ENCODE measurements around the gene NPHP4. TPM values are rescaled to one million over a fixed set of nuclear protein-coding genes. Genes with fewer than 3 reads are reported as not detected.

NPHP4 gene
- polyA plus RNA-seq, 1 donor: 4.1 TPM

- no peak for DNase-seq (ENCODE audit: low read depth)
These were observed 100.5 kb downstream of the NPHP4 start for GRCh38 chr1:5891736-5892135.

DNA sequence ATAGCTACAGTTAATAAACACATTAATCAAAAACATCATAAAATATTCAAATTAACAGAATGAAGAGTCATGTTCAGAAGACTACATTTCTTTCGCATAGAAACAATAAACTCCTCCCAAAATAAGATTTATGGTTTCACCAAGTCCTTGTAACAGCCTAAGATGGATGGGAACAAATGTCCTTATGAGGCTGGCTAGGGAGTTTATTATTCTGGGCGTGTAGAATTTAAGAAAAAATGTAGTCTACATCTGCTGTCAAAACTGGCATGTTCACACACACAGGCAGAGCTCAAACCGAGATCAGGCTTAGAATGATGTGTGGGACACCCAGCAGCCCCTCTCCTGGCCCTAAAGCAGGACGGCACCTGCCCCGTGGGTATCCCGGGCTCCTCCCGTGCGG, 101.1 kb downstream of the NPHP4 start:
- no peak for DNase-seq (ENCODE audit: low read depth)

GRCh38 chr1:5890346-5891106, 101.7 kb downstream of the NPHP4 start:
- no peak for DNase-seq (ENCODE audit: low read depth)

- no peak for DNase-seq (ENCODE audit: low read depth)
These were observed 102.3 kb downstream of the NPHP4 start for GRCh38 chr1:5889901-5890300.

DNA sequence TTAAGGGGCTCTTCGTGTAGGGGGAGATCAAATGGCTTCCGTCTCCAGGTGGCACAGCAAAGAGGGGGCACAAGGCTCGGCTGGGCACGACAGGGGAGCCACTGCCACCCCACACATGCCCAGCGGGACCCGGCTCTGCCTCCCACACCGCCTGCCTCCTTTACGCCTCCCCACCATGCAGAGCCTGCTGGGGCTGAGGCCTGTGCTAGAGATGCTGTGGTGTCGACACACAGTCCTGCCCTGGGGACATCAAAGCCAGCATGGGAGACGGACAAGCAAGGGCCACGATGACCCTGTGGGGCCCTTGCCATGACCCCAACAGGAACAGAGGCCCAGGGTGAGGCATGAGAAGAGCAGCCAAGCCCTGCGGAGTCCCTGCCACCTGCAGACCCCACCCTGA, 102.8 kb downstream of the NPHP4 start:
- DNase-seq (ENCODE audit: low read depth): no peak

GRCh38 chr1:5888606-5889211, 103.5 kb downstream of the NPHP4 start:
- no peak for DNase-seq (ENCODE audit: low read depth)

- no peak for DNase-seq (ENCODE audit: low read depth)
These were observed 104.3 kb downstream of the NPHP4 start for GRCh38 chr1:5887971-5888361.

DNA sequence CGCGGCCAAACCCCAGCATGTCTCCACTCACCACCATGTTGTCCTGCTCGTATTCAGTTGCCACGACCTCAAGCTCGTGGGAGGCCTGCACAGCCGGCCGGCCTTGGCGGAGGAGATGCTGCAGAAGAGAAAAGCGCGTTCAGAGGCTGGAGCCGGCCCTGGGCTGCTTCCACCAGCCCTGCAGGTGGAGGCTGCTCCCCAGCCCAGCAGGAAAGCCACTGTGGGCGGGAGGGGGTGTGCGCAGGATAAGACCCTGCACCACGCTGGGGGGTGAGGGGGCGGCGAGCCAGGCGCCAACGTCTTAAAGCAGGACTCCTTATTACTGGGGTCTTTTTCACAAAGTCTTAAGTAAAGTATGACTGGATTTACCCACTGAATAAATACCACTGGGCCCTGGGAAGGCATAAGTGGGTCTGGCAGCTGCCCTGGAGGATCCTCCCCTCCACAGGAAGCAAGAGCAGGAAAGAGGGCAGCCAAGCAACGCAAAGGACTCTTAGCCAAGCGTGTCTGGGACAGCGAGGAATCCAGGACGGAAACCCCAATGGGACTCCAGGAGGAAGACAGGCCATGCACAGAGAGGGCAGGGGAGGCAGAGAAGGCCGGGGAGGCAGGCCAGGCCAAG, 104.8 kb downstream of the NPHP4 start:
- no peak for DNase-seq (ENCODE audit: low read depth)

DNA sequence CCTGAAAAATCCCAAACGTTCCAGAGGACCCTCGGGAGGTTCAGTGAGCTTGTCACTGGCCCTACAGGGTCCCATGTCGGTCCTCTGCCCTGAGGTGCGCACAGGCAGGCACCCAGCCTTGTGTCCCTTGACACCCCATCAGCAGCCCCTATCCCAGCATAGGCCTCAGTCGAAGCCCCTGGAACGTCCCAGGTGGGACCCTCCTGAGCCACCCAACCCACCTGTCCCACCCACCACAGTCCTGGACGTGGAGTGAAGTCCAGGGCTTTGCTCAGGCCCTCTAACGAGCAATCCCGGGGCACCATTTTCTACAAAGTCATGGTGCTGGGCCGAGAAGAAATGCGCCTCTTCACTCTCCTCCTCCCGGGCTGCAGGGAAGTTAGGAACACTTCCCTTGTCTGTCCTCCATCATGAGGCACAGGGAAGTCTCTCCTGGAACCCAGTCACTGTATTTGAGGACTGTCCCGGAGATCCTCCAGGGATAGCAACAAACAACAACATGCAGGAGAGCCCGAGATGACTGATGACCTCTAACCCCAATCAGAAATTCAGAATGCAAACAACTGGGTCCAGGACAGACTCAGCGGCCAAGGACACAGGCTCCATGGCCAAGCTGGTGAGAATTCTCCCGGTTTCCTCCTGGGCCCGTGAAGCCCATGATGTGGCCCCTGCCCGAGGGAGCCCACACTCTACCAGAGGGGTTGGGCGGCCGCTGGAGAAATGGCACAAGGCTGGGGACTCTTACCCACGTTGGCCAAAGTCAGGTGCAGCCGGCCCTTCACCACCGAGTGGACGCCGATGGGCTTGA, 105.5 kb downstream of the NPHP4 start:
- DNase-seq (ENCODE audit: low read depth): no peak

GRCh38 chr1:5886140-5886483, 106.1 kb downstream of the NPHP4 start:
- DNase-seq (ENCODE audit: low read depth): no peak

DNA sequence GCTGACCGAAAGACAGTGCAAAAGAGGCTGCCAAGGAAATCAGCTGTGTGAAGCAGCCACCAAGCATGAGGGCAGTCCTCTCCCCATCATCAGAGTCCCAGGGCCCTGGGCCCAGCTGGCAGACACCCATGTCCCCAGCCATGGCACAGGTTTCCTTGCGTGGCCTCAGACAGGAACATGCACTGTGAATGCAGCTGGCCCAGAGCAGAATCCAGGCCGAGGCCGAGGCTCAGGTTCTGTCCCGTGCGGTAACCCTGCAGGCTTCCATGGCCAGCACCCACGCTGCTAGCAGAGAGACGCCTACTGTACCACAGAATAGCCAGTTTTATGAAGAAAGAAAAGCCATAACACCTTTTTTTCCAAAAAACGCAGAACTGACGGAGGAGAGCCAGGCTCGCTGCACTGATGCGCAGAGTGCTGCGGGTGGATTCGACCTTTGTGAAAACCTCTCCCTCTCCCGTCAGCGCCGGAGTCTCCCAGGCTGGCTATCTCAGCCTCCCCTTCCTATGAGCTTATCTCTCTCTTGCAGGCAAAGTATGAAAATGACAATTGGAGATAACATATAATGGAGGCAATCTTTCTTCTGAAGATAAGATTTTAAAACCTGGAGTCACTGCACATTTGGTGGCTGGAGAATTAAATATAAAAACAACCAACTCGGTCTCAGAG, 106.6 kb downstream of the NPHP4 start:
- no peak for DNase-seq (ENCODE audit: low read depth)

DNA sequence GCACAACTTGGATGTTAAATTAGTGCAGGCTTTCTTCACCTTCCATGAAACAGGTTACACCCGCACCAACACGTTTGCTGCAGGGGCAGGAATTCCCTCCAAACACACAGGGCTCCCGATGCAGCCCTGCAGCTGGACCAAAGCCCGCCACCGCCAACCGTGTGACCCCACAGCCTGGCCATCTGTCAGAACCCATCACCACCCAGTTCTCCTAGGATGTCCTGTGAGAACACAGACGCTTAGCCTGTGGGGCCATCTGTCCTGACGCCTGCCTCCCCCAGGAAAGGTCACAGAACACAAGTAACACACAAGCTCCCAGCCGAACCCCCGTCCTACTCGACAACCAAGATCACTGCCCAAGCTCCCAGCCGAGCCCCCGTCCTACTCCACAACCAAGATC, 108.1 kb downstream of the NPHP4 start:
- DNase-seq (ENCODE audit: low read depth): no peak

DNA sequence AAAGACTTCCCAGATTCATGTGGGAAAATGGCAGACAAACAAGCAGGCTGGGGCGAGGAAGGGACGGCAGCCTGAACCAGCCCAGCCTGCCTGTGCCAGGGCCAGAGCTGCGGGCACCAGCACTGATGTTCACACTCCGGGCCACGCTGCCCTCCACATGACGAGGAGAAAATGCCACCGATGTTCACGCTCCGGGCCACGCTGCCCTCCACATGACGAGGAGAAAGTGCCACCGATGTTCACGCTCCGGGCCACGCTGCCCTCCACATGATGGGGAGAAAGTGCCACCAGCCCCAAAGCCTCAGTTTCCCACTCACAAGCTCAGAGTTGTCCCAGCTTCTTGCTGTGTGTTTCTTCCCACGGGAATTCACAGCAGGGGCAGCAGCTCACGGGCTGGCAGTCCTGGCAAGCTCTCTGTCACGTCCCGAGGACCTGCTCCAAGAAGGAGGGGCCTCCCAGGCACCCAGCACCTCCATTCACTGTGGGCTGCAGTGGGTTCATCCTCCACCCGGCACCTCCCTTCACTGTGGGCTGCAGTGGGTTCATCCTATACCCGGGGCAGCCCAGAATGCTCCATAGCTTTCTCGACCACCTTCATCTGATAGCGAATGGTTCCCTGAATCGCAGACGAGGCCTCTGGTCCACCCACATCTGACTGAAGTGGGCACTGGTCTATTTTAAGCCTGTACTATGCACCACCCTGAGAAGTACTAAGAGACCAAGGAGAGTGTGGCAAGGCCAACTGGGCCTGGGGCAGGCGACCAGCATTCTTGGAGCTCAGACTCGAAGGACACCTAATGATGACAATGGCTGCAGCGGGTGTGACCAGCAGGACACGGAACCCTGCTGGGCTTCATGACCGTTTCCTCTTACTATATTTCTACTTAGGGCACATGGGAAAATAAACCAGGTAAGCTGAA, 108.8 kb downstream of the NPHP4 start:
- no peak for DNase-seq (ENCODE audit: low read depth)

DNA sequence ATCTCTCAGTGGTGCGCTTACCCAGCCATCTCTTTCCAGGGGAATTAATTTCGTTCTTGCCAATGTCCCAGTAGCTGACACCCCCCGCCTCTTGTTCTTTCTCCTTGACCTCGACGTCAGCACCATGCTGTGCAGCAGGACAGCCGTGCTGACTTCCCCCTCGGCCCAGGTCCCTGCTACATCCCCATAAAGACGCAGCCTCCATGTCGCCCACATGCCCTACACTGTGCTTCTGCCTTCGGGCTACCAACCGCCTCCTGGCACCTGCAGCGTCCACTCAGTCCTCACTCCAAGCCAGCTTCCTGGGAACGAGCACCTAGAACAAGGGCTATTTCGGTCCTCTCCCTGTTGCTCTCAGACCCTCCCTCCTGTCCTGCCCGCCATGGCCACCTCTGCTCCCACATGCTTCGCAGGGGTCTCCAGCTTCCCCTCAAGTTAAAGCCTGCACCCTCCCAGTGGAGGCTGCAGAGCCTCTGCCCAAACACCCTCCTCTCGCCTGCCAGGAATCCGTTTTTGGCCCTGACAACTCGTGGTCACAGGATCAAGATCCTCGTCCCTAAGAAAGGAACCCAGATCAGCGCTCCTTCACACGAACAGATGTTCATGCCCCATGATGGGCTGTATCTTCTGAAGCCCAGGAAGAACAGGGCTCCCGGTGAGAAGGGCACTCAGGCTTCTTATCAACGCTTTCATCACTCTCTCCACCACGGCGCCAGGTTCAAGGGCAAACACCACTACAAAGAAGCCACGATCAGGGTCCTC, 109.7 kb downstream of the NPHP4 start:
- DNase-seq (ENCODE audit: low read depth): no peak

DNA sequence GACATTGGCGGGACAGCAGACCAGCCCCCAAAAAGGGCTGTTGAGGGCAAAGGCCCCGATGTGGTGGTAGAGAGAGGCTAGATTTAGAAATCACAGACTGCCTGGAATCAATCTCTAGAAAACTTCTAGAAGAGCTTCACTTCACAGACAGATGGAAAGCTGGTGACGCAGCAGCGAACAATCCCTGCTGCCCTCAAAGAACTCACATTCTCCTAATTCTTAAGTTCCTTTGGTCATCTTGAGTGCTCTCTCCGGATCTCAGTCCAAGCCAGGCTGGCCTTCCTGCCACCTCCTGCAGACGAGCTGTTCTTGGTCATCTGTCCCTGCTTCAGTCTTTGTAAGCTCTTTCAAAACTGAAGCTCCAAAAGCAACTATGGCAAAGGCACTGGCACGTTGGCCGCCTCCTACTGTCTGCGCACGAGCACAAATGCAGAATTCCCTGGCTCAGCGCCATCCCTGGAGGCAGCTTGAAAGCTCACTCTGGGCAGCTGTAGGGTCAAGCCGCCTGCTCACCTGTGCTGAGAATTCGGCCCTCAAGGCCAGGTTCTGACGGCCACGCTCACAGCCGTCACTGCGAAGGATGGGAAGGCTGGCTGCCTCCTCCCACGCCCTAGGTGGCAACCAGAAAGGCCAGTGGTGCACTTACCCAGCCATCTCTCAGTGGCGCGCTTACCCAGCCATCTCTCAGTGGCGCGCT, 110.6 kb downstream of the NPHP4 start:
- DNase-seq (ENCODE audit: low read depth): no peak

DNA sequence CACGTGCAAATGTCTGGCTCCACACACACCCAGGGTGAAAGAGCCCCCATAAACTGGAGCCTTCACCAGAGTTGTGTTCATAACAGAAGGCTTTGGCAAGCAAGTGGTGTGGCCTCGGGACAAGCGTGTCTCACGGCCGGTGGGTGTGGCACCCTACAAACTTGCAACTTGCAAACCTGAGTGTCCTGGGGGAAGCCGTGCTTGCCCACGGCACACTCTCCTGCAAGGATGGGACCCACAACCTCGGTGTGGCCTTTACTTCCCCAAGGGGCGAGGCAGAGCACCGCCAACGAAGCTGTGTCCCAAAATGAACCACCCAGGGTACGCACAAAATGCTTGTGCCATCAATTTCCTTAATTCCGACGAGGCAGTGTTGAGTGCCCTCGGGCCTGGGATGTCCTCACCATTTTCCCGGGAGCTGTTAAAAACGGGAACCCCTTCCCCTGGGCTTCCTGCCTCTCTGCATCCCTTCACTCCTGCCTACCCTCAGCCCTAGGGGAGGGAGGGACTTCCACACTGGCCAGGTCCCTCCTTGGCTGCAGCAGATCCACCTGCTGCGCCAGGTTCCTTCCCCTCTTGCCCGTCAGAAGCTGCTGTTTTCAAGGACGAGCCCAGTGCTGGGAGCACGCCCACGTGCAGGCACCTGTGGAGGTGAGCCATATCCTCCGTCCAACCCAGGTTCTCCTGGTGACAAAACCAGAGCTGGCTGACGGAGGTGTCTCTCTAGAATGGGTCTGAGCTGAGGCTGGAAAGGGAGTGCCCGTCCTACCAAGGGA, 111.4 kb downstream of the NPHP4 start:
- no peak for DNase-seq (ENCODE audit: low read depth)

- DNase-seq (ENCODE audit: low read depth): no peak
These were observed 112.8 kb downstream of the NPHP4 start for GRCh38 chr1:5879421-5879820.

DNA sequence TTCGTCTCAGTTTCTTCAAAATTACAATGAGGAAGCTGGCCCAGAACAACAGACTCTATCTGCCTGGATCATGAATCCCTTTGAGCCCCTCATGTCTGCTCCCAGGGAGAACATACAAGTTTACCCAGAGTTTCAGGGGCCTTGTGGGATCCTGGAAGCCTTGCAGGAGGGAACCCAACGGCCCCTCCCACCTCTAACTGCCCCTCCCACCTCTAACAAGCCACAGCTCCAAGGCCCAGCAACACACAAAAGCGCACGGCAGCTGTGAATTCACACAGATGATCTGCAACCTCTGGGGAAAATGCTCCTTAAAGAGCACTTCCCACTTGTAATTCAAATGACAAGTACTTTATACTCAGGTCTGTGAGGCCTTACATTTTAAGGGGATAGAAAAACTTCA, 113.3 kb downstream of the NPHP4 start:
- no peak for DNase-seq (ENCODE audit: low read depth)
